Measurements from ENCODE around the gene DNM3.

DNA sequence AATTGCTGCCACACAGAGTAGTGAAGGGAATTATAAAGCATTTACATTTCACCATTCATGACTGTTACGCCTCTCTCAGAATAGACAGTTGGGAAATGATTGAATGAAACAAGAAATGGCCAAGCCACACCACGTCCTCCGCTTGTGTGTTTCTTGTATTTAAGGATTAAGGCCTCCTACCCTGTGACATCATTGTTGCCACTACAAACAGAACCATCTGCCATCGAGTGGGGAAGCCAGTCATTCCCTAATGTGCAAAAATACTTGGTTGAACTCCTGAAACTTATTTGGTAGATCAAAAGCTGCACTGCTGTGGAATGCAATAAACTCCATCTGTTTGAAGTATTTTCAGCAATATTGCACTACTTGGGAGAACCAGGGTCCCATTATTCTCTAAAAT, 480.2 kb downstream of the DNM3 start:
- TF ChIP-seq GABPA (IDR thresholded peaks at IDR 0.05; ENCODE audit: low read depth): no peak
- no peak for TF ChIP-seq CHD2 (IDR thresholded peaks at IDR 0.05; ENCODE audit: low read length, partially characterized antibody)
- TF ChIP-seq, protein P1, sequence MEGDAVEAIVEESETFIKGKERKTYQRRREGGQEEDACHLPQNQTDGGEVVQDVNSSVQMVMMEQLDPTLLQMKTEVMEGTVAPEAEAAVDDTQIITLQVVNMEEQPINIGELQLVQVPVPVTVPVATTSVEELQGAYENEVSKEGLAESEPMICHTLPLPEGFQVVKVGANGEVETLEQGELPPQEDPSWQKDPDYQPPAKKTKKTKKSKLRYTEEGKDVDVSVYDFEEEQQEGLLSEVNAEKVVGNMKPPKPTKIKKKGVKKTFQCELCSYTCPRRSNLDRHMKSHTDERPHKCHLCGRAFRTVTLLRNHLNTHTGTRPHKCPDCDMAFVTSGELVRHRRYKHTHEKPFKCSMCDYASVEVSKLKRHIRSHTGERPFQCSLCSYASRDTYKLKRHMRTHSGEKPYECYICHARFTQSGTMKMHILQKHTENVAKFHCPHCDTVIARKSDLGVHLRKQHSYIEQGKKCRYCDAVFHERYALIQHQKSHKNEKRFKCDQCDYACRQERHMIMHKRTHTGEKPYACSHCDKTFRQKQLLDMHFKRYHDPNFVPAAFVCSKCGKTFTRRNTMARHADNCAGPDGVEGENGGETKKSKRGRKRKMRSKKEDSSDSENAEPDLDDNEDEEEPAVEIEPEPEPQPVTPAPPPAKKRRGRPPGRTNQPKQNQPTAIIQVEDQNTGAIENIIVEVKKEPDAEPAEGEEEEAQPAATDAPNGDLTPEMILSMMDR (IDR thresholded peaks at IDR 0.05): no peak
- TF ChIP-seq SMC3 (IDR thresholded peaks at IDR 0.05; ENCODE audit: low read depth, low read length): no peak
- TF ChIP-seq POLR2AphosphoS5 (IDR thresholded peaks at IDR 0.05; ENCODE audit: low read depth, low read length): no peak
- TF ChIP-seq, protein P2, sequence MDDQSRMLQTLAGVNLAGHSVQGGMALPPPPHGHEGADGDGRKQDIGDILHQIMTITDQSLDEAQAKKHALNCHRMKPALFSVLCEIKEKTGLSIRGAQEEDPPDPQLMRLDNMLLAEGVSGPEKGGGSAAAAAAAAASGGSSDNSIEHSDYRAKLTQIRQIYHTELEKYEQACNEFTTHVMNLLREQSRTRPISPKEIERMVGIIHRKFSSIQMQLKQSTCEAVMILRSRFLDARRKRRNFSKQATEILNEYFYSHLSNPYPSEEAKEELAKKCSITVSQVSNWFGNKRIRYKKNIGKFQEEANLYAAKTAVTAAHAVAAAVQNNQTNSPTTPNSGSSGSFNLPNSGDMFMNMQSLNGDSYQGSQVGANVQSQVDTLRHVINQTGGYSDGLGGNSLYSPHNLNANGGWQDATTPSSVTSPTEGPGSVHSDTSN (IDR thresholded peaks at IDR 0.05): no peak
- TF ChIP-seq TCF12 (IDR thresholded peaks at IDR 0.05): no peak
- TF ChIP-seq EZH2phosphoT487 (IDR thresholded peaks at IDR 0.05; ENCODE audit: borderline replicate concordance, low read depth): no peak
- TF ChIP-seq, protein P3, sequence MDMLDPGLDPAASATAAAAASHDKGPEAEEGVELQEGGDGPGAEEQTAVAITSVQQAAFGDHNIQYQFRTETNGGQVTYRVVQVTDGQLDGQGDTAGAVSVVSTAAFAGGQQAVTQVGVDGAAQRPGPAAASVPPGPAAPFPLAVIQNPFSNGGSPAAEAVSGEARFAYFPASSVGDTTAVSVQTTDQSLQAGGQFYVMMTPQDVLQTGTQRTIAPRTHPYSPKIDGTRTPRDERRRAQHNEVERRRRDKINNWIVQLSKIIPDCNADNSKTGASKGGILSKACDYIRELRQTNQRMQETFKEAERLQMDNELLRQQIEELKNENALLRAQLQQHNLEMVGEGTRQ (IDR thresholded peaks at IDR 0.05; ENCODE audit: borderline replicate concordance, low read depth, low read length): no peak
- TF ChIP-seq MXI1 (IDR thresholded peaks at IDR 0.05; ENCODE audit: low read depth, low read length): no peak
